NCI-H82 treated with DMSO at 0.1 percent for 48 hours (cell line): ENCODE results near the gene SDR39U1.

Experiments
- DNase-seq: peaks from one replicate; lab custom pipeline; 2025; ENCODE audit not compliant: unreplicated experiment; lab: John Stamatoyannopoulos, UW

The SDR39U1 gene

DNA sequence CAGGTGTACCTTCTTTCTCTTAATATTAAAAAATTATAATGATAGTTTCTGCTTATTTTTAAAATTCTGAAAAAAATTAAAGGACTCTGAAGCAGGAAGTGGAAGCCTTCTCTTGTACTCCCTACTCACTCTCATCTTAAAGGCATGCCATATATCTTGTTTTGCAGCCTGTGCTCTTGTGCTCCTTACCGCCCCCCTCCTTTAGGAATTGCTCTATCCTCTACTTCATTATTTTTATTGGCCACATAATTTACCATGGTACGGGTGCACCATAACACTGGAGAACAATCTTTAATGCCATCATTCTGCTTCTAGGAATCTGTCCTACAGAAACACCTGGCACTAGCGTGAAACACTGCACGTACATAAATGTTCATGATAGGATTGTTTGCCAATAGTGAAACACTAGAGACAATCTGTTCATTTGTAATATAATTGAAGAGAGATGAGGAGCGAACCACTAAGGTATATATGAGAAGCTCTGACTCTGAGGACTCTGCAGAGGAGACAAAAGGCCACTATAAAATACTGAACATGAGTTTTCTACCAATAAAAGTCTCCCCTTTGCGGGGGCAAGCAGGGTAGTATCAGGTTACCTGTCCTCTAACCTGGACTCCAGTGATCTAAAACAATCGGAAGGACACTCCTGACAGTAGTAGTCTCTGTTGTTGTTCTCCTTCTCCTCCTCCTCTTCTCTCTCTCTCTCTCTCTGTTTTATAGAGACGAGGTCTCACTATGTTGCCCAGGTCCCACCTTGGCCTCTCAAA is 50.1 kb downstream of the SDR39U1 start:
- DNase-seq: no peak

DNA sequence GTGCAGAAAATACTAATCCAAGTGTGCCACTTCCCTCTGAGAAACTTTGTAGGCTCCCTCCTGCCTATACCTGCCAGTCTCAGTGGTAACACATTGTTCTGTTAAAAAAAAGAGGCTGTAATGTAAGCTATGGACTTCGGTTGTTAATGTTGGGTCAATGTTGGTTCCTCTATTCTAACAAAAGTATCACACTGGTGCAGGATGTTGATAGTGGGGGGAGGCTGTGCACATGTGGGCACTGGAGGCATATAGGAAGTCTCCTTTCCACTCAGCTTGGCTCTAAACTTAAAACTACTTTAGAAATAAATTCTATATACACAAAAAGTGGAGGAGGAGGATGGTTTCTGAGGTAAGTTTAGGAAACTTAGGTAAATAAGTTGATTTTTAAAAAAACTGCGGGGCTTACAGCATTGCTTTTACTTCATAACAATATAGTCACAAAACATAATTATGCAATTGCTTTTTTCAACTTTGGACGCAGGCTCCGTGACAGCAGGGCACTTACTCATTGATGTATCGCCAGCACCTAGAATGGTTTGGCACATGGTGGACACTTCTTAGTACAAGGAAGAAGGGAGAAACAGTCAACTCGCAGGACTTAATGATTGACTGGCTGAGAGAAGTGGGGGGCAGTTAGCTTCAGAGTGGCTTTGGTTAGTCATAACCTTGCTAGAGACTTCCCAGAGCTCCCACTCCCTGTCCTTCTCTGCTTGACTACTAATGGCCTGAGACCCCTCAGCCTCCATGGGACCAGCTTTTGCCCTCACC is 51.7 kb downstream of the SDR39U1 start:
- DNase-seq: no peak
